Measurements from ENCODE around the gene SCGB1D1. TPM values are rescaled to one million over a fixed set of nuclear protein-coding genes. Genes with fewer than 3 reads are reported as not detected.

Gene SCGB1D1
- total and polyA plus RNA-seq, 2 experiments from 2014 or later: not detected

DNA sequence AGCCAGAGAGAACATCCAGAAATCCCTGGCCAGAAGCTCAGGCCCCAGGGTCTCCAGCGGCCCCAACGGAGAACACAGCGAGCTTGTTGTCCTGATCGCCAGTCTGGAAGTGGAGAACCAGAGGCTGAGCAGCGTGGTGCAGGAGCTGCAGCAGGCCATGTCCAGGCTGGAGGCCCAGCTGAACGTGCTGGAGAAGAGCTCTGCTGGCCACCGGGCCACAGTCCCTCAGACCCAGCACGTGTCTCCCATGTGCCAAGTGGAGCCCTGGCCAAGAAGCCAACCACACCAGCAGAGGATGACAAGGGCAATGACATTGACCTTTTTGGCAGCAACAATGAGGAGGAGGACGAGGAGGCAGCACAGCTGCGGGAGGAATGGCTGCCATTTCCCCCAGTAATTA lies 20.6 kb upstream of the SCGB1D1 start:
- ATAC-seq: no peak
- H3K4me1 Mint-ChIP-seq: peaks cover 2% of the 10 kb centered on the region; the same call in 1 of the 3 replicates
- Histone ChIP-seq H3K27ac (ENCODE audit: low read depth) (no peak overlapping the region), H4K20me1 (replicated peaks; ENCODE audit: insufficient read depth) (no peaks in the 10 kb centered on the region), H3K4me1 (ENCODE audit: insufficient read depth) (no peaks in the 10 kb centered on the region), H3K27me3 (ENCODE audit: insufficient read depth) (no peaks in the 10 kb centered on the region), H3K36me3 (ENCODE audit: insufficient read depth) (no peaks in the 10 kb centered on the region), H3F3A (replicated peaks; ENCODE audit: low read depth) (no peaks in the 10 kb centered on the region), H3K4me3 (no peak overlapping the region), H3K4me2 (no peak overlapping the region), H3K9me2 (ENCODE audit: insufficient read depth) (no peaks in the 10 kb centered on the region), H3K79me2 (replicated peaks; ENCODE audit: insufficient read depth) (no peaks in the 10 kb centered on the region), H2AFZ (no peak overlapping the region)
- H3K36me3 Mint-ChIP-seq (ENCODE audit: low read depth): no peaks in the 10 kb centered on the region
- DNase-seq (ENCODE audit: low spot score): no peak
- TF ChIP-seq EZH2phosphoT487 (IDR thresholded peaks at IDR 0.05; ENCODE audit: unreplicated experiment): no peak
- TF ChIP-seq NANOG (IDR thresholded peaks at IDR 0.05; ENCODE audit: borderline replicate concordance): no peak
- TF ChIP-seq, protein P1, sequence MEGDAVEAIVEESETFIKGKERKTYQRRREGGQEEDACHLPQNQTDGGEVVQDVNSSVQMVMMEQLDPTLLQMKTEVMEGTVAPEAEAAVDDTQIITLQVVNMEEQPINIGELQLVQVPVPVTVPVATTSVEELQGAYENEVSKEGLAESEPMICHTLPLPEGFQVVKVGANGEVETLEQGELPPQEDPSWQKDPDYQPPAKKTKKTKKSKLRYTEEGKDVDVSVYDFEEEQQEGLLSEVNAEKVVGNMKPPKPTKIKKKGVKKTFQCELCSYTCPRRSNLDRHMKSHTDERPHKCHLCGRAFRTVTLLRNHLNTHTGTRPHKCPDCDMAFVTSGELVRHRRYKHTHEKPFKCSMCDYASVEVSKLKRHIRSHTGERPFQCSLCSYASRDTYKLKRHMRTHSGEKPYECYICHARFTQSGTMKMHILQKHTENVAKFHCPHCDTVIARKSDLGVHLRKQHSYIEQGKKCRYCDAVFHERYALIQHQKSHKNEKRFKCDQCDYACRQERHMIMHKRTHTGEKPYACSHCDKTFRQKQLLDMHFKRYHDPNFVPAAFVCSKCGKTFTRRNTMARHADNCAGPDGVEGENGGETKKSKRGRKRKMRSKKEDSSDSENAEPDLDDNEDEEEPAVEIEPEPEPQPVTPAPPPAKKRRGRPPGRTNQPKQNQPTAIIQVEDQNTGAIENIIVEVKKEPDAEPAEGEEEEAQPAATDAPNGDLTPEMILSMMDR (conservative IDR thresholded peaks at IDR 0.05; ENCODE audit: low read depth in 2 of 2): no peak
- TF ChIP-seq CREB1 (CRISPR knock-in tag; IDR thresholded peaks at IDR 0.05; ENCODE audit: low read depth): no peak
- no peak for TF ChIP-seq JUNB (IDR thresholded peaks at IDR 0.05; ENCODE audit: unreplicated experiment)
- TF ChIP-seq EZH2 (IDR thresholded peaks at IDR 0.05; ENCODE audit: low read depth, unreplicated experiment): no peak
- TF ChIP-seq STAT1 (IDR thresholded peaks at IDR 0.05; ENCODE audit: unreplicated experiment): no peak
- TF ChIP-seq, protein P2, sequence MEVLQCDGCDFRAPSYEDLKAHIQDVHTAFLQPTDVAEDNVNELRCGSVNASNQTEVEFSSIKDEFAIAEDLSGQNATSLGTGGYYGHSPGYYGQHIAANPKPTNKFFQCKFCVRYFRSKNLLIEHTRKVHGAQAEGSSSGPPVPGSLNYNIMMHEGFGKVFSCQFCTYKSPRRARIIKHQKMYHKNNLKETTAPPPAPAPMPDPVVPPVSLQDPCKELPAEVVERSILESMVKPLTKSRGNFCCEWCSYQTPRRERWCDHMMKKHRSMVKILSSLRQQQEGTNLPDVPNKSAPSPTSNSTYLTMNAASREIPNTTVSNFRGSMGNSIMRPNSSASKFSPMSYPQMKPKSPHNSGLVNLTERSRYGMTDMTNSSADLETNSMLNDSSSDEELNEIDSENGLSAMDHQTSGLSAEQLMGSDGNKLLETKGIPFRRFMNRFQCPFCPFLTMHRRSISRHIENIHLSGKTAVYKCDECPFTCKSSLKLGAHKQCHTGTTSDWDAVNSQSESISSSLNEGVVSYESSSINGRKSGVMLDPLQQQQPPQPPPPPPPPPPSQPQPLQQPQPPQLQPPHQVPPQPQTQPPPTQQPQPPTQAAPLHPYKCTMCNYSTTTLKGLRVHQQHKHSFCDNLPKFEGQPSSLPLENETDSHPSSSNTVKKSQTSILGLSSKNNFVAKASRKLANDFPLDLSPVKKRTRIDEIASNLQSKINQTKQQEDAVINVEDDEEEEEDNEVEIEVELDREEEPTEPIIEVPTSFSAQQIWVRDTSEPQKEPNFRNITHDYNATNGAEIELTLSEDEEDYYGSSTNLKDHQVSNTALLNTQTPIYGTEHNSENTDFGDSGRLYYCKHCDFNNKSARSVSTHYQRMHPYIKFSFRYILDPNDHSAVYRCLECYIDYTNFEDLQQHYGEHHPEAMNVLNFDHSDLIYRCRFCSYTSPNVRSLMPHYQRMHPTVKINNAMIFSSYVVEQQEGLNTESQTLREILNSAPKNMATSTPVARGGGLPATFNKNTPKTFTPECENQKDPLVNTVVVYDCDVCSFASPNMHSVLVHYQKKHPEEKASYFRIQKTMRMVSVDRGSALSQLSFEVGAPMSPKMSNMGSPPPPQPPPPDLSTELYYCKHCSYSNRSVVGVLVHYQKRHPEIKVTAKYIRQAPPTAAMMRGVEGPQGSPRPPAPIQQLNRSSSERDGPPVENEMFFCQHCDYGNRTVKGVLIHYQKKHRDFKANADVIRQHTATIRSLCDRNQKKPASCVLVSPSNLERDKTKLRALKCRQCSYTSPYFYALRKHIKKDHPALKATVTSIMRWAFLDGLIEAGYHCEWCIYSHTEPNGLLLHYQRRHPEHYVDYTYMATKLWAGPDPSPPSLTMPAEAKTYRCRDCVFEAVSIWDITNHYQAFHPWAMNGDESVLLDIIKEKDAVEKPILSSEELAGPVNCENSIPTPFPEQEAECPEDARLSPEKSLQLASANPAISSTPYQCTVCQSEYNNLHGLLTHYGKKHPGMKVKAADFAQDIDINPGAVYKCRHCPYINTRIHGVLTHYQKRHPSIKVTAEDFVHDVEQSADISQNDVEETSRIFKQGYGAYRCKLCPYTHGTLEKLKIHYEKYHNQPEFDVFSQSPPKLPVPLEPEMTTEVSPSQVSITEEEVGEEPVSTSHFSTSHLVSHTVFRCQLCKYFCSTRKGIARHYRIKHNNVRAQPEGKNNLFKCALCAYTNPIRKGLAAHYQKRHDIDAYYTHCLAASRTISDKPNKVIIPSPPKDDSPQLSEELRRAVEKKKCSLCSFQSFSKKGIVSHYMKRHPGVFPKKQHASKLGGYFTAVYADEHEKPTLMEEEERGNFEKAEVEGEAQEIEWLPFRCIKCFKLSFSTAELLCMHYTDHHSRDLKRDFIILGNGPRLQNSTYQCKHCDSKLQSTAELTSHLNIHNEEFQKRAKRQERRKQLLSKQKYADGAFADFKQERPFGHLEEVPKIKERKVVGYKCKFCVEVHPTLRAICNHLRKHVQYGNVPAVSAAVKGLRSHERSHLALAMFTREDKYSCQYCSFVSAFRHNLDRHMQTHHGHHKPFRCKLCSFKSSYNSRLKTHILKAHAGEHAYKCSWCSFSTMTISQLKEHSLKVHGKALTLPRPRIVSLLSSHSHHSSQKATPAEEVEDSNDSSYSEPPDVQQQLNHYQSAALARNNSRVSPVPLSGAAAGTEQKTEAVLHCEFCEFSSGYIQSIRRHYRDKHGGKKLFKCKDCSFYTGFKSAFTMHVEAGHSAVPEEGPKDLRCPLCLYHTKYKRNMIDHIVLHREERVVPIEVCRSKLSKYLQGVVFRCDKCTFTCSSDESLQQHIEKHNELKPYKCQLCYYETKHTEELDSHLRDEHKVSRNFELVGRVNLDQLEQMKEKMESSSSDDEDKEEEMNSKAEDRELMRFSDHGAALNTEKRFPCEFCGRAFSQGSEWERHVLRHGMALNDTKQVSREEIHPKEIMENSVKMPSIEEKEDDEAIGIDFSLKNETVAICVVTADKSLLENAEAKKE (CRISPR knock-in tag; IDR thresholded peaks at IDR 0.05): no peak
- TF ChIP-seq ZNF114 (CRISPR knock-in tag; IDR thresholded peaks at IDR 0.05): no peak
- TF ChIP-seq POLR2AphosphoS5 (IDR thresholded peaks at IDR 0.05; ENCODE audit: low read depth): no peak
- no peak for TF ChIP-seq ZNF331 (CRISPR knock-in tag; IDR thresholded peaks at IDR 0.05; ENCODE audit: low read depth)
- TF ChIP-seq, protein P3, sequence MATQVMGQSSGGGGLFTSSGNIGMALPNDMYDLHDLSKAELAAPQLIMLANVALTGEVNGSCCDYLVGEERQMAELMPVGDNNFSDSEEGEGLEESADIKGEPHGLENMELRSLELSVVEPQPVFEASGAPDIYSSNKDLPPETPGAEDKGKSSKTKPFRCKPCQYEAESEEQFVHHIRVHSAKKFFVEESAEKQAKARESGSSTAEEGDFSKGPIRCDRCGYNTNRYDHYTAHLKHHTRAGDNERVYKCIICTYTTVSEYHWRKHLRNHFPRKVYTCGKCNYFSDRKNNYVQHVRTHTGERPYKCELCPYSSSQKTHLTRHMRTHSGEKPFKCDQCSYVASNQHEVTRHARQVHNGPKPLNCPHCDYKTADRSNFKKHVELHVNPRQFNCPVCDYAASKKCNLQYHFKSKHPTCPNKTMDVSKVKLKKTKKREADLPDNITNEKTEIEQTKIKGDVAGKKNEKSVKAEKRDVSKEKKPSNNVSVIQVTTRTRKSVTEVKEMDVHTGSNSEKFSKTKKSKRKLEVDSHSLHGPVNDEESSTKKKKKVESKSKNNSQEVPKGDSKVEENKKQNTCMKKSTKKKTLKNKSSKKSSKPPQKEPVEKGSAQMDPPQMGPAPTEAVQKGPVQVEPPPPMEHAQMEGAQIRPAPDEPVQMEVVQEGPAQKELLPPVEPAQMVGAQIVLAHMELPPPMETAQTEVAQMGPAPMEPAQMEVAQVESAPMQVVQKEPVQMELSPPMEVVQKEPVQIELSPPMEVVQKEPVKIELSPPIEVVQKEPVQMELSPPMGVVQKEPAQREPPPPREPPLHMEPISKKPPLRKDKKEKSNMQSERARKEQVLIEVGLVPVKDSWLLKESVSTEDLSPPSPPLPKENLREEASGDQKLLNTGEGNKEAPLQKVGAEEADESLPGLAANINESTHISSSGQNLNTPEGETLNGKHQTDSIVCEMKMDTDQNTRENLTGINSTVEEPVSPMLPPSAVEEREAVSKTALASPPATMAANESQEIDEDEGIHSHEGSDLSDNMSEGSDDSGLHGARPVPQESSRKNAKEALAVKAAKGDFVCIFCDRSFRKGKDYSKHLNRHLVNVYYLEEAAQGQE (IDR thresholded peaks at IDR 0.05; ENCODE audit: unreplicated experiment): no peak
- TF ChIP-seq, protein P4, sequence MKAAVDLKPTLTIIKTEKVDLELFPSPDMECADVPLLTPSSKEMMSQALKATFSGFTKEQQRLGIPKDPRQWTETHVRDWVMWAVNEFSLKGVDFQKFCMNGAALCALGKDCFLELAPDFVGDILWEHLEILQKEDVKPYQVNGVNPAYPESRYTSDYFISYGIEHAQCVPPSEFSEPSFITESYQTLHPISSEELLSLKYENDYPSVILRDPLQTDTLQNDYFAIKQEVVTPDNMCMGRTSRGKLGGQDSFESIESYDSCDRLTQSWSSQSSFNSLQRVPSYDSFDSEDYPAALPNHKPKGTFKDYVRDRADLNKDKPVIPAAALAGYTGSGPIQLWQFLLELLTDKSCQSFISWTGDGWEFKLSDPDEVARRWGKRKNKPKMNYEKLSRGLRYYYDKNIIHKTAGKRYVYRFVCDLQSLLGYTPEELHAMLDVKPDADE (IDR thresholded peaks at IDR 0.05): no peak
- H3K27ac Mint-ChIP-seq: no peak overlapping the region
- no peak overlapping the region for H3K4me3 Mint-ChIP-seq
- no peaks in the 10 kb centered on the region for H3K9me3 Mint-ChIP-seq
- peaks cover 5% of the 10 kb centered on the region for H3K27me3 Mint-ChIP-seq (ENCODE audit: insufficient read depth, low read depth, poor library complexity)

Data from GM23338 (cell line).